SIG-M5 treated with dmso at 0.1 percent for 504 hours (cell line): ENCODE data around the gene PHLDA1.

ENCODE experiments used
- DNase-seq: peaks from one replicate; lab custom pipeline; 2025; ENCODE audit not compliant: unreplicated experiment; lab: John Stamatoyannopoulos, UW

Gene PHLDA1

GRCh38 chr12:76031414-76032042 lies at the start of gene PHLDA1:
Gene PHLDA1 (minus strand): TSS chr12:76031776.
- peak; percentile 89 for DNase-seq

DNA sequence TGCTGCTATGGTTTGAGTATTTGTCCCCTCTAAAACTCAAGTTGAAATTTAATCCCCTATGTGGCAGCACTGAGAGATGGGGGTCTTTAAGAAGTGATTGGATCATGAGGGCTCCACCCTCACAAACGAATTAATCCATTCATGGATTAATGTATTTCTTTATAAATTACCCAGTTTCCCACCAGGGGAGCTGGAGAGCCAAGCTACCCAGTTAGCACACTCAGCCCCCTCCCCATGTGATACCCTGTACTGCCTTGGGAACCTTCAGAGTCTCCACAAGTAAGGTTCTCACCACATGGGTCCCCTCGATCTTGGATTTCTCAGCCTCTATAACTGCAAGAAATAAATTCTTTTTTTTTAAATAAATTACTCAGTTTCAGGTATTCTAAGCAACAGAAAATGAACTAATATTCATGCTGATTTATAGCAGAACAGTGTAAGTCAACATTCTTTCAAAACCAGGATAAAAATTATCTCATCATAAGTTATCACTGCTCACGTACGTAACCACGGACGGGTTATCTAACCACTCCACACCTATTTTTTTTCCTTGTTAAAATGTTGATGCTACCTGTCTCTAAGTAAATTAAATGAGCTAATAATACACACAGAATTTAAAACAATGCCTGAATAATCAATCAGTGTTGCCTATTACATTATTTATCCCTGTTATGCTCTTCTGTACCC lies 49.3 kb upstream of the PHLDA1 start:
- DNase-seq, result no peak

DNA sequence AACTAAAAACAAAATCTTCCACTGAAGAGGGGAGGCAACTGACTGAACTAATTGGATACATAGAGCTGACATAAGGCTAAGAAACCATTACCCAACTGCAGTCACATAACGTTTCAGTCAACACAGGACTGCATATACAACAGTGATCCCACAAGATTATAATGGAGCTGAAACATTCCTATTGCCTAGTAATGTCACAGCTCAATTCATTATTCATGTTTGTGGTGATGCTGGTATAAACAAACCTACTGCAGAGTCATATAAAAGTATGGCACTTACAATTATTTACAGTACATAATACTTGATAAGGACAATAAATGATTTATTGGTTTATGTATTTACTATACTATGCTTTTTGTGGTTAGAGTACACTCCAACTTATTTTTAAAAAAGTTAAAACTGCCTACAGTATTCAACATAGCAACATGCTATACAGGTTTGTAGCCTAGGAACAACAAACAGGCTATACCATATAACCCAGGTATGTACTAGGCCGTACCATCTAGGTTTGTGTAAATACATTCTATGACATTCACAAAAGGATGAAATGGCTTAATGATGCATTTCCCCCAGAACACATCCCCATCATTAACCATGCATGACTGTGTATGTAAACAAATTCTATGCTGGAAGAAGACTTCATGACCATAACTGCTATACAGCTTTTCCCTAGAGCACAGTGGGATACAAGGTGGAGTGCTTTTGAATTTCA lies 48.6 kb upstream of the PHLDA1 start:
- no peak for DNase-seq

DNA sequence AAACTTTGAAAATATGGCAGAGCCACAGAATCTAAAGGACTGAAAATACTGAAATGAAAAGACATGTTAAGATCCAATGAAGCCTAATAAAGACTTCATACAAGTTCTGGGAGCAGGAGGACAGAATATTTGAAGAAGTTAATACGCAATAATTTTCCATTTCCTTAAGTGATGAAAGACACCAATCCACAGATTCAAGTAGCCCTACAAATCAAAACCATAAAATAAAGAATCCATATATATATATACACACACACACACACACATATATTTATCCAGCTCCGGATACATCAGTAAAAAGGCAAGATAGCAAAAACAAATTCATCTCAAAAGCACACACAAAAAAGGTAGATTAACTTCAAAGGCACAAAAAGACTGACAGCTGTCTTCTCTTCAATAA lies 47.2 kb upstream of the PHLDA1 start:
- DNase-seq, result no peak

DNA sequence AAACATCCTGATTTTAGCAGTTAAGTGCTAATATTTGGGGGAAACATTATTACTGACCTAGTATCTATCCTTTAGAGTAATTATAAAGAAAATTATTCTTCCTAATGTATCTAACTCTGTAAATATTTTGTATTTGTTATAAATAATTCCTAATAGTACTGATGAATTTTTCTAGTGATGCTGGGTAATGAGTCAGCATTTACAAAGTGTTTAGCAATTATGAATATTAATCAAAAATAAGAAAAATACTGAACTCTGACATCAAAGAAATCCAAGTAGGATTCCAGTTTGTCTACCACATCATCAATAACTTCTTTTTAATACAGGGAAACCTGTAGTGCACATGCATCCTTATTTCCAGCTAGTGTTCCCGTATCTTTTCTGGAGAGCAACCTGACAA lies 43.9 kb upstream of the PHLDA1 start:
- DNase-seq, result no peak

DNA sequence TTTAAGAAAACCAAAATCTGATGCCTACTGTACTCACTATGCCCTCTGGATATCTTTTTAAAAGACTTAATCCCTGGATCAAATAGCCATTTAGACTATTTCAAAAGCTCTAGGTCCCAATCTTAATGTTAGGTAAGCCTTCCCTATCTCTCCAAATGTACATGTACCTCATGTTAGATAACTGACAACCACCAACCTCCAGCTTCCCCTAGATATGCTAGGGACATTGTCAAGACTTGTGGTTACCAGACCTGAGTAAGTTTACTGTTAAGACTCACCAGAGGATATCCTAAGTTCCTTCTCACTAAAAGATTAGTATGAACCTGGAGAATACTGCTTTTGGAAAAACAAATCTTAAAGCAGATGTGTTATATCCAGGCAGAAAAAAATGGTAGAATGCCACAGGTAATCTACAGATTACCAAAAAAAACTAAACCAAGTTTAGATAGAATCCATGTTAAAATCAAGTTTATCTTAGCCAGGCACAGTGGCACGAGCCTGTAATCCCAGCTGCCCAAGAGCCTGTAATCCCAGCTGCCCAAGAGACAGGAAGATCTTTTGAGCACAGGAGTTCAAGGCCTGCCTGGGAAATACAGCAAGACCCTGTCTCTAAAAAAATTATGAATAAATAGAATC lies 43.2 kb upstream of the PHLDA1 start:
- no peak for DNase-seq

DNA sequence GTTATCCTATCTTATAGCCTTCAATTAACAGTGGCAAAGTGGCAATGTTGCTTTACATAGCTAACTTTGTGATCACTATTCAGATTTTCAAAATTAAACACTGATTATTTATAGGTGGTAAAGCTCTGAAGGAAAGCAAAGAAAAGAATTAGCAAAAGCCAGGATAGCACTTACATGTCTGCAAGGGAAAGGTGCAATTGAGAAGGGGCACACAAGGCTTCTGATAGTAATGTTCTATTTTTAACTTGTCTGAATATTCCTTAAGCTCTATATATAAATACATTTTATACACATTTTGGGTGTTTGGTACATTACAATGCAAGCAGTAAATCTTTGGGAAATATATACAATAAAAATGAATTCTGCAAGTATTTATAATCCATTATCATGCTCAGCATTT lies 42.0 kb upstream of the PHLDA1 start:
- DNase-seq, result no peak

- no peak for DNase-seq
Observed at GRCh38 chr12:76072568-76072967, 41.0 kb upstream of the PHLDA1 start.

- DNase-seq, result peak; percentile 20
Observed at GRCh38 chr12:76069339-76069738, 37.8 kb upstream of the PHLDA1 start.

GRCh38 chr12:76065917-76066316 lies 34.3 kb upstream of the PHLDA1 start:
- DNase-seq, result no peak

DNA sequence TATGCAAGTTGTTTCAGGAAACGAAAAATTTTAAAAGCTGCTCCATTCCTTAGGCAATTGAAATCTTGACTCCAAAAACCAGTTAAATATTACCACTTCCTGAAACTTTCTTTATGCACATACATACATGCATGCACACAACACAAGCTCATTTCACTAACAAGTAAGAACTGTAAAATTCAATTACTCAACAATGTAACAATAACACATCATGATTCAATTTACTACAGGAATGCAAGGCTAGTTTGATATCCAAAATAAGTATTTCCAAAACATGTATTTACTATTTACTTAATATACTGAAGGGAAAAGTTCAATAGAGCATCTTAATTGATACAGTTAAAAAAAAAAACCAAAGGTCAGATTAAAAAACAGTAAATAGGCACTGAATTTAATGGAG lies 33.3 kb upstream of the PHLDA1 start:
- DNase-seq, result peak; percentile 31

GRCh38 chr12:76060111-76060510 lies 28.5 kb upstream of the PHLDA1 start:
- no peak for DNase-seq

DNA sequence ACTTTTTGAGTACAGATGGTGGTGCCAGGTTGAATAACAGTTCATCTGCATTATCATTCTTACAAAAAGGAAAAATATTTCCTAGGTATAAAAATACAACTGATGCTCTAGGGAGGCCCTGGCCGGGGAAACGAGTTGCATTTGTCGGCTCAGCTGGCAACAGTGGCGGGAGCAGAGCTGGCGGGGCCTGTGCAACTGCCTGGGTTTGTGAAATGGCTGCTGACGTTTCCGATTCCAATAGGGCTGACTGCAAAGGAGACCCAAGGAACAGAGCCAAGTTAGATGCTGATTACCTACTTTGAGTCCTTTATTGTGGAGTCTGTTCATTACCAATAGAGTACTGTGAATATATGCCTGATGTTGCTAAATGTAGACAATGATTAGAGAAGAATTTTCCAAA lies 25.8 kb upstream of the PHLDA1 start:
- DNase-seq, result no peak

GRCh38 chr12:76055393-76055792 lies 23.8 kb upstream of the PHLDA1 start:
- DNase-seq, result no peak

DNA sequence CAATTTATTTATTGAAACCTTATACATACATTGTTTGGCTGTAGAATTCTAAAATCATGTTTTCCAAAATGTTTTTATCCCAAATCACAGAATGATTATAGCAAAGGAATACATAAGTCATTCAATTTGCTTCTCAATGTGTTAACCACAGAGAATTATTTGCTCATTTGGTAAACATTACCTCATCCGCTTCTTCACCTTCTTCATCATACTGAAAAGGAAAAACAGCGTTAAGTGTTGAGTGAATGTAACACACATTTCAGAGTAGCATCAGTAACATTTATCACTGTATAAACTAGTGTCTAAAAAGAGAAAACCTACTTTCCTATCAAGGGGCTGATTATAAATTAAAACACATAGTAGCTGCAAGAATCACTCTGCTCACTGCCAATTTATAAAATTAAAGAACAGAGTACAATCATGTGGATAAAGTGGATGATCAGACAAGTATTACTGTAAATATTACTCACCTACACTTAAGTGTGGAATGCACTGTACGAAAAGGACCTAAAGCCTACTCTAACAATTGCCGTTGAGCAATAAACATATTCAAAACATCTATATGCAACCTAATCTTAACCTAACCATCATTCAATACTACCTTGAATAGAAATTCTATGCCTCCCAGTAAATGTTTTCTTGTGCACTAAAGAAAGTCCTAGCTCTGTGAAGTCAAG lies 18.1 kb upstream of the PHLDA1 start:
- no peak for DNase-seq

DNA sequence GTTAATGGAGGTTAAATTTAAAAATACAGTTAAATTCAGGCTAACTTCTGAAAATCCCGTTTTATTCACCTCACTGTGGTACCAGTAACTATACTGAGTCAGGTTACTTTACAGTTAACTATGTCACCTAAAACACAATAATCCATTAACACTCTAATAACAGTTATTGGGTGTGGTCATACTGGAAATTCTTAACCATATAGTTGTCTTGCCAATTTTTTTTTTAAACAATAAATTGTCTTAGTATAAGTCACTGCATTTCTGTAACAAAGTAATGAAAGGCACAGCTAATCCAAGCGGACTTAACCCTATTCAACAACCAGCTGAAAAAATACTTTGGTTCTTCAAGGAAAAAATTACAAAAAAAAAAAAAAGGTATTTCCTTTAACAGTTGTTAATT lies 16.2 kb upstream of the PHLDA1 start:
- DNase-seq, result no peak

GRCh38 chr12:76047060-76047459 lies 15.5 kb upstream of the PHLDA1 start:
- DNase-seq, result no peak

DNA sequence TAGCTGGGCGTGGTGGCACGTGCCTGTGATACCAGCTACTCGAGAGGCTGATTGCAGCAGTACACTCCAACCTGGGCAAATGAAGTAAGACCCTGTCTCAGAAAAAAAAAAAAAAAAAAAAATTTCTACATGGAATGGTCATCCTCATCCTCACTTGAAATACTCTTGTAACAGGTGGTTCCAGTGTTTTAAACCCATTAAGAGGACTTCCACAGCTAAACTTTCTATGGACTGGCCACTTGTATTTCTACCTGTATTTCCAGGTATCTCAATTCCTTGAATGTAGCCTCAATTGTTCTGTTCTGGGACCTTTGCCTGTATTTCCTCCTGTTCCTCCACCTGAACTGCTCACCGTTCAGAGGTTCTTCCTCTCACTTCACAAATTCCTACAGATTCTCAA lies 11.8 kb upstream of the PHLDA1 start:
- DNase-seq, result no peak

DNA sequence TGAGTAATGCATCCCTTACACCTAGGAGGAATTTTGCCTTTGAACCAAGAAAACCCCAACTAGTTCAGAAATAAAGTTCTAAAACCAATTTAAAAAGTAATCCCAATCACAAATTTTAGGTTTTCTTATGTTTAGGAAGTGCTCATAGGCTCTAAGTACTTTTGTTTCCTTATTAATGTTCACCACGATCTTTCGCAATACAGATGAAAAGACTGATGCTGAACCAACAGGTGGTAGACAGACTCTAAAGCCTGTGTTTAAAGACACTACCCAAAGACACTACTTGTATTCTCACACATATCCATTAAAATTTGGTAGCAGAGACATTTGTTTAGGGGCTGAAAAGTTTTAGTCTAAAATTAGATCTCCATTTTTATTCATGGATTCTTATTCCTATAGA lies 10.6 kb upstream of the PHLDA1 start:
- DNase-seq, result peak; percentile 49

DNA sequence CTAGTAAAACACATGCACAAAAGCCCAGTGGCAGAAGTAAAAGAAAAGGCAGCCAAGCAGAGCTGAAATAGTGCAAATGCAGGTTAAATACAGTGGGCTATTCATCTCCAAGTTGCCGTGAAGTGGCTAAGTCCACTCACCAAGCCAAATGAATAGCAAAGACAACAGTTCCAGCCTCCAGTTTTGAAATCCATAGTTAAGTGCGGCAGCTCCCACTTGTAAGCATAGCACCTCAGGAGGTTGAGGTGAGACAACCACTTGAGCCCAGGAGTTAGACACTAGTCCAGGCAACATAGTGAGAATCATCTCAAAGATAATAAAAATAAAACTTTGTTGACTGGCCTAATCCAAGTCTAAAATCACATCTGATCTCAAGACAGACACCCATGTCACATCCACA lies 9.8 kb upstream of the PHLDA1 start:
- no peak for DNase-seq

- no peak for DNase-seq
Observed at GRCh38 chr12:76040461-76040860, 8.9 kb upstream of the PHLDA1 start.
